ENCODE results near the gene HRH4.

DNA sequence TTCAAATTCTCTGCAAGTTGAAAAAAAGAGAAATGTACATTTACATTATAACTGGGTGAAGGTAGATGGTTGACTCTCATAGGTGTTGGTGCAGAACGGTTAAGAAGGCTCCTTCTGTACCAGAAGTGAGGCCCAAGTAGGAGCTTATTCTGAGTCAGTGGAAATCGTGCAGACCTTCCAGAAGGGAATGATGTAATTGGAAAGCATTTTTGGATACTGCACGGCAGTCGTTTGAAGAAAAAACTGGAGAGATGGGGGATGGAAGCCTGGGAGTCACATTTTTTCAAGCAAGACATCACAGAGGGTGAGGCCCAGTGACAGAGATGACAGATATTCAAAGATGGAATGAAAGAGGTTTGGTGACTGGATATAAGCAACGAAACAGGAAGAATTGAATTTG, 39.4 kb downstream of the HRH4 start:
- TF ChIP-seq ZNF121 (CRISPR knock-in tag; IDR thresholded peaks at IDR 0.05) (no peak), NONO (IDR thresholded peaks at IDR 0.05) (no peak), NONO (CRISPR knock-in tag; conservative IDR thresholded peaks at IDR 0.05) (no peak), ZSCAN31 (CRISPR knock-in tag; IDR thresholded peaks at IDR 0.05; ENCODE audit: low read depth) (no peak), CAMTA2 (CRISPR knock-in tag; IDR thresholded peaks at IDR 0.05; ENCODE audit: borderline replicate concordance) (no peak), KLF15 (CRISPR knock-in tag; IDR thresholded peaks at IDR 0.05; ENCODE audit: borderline replicate concordance) (no peak), SIN3A (IDR thresholded peaks at IDR 0.05; ENCODE audit: borderline replicate concordance, low read depth, low read length) (no peak), RBAK (CRISPR knock-in tag; IDR thresholded peaks at IDR 0.05) (no peak), GLI4 (CRISPR knock-in tag; IDR thresholded peaks at IDR 0.05; ENCODE audit: borderline replicate concordance) (no peak), BHLHE40 (IDR thresholded peaks at IDR 0.05; ENCODE audit: low read length) (no peak)
- TF ChIP-seq, protein P1, sequence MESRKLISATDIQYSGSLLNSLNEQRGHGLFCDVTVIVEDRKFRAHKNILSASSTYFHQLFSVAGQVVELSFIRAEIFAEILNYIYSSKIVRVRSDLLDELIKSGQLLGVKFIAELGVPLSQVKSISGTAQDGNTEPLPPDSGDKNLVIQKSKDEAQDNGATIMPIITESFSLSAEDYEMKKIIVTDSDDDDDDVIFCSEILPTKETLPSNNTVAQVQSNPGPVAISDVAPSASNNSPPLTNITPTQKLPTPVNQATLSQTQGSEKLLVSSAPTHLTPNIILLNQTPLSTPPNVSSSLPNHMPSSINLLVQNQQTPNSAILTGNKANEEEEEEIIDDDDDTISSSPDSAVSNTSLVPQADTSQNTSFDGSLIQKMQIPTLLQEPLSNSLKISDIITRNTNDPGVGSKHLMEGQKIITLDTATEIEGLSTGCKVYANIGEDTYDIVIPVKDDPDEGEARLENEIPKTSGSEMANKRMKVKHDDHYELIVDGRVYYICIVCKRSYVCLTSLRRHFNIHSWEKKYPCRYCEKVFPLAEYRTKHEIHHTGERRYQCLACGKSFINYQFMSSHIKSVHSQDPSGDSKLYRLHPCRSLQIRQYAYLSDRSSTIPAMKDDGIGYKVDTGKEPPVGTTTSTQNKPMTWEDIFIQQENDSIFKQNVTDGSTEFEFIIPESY (CRISPR knock-in tag; IDR thresholded peaks at IDR 0.05): no peak
- TF ChIP-seq, protein P2, sequence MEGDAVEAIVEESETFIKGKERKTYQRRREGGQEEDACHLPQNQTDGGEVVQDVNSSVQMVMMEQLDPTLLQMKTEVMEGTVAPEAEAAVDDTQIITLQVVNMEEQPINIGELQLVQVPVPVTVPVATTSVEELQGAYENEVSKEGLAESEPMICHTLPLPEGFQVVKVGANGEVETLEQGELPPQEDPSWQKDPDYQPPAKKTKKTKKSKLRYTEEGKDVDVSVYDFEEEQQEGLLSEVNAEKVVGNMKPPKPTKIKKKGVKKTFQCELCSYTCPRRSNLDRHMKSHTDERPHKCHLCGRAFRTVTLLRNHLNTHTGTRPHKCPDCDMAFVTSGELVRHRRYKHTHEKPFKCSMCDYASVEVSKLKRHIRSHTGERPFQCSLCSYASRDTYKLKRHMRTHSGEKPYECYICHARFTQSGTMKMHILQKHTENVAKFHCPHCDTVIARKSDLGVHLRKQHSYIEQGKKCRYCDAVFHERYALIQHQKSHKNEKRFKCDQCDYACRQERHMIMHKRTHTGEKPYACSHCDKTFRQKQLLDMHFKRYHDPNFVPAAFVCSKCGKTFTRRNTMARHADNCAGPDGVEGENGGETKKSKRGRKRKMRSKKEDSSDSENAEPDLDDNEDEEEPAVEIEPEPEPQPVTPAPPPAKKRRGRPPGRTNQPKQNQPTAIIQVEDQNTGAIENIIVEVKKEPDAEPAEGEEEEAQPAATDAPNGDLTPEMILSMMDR (CRISPR knock-in tag; IDR thresholded peaks at IDR 0.05): no peak
